CD4-positive, alpha-beta T cell (primary cell): Measurements from ENCODE around the gene CSTB. TPM values are rescaled to one million over a fixed set of nuclear protein-coding genes. Genes with fewer than 3 reads are reported as not detected.

Experiments used
- ATAC-seq: fragments of 200-7000 bp; cut with Tn5 transposase; one replicate; pipeline ENCODE4 v1.10.0; 2022; ENCODE audit warnings: mild to moderate bottlenecking; ENCODE audit not compliant: poor library complexity
- CTCF ChIA-PET: fragments of 350-600 bp; sonication (Branson Sonifier 250); formaldehyde crosslinking; loops from one replicate; lab custom pipeline; 2021; ENCODE audit warnings: antibody characterized with exemption, inconsistent platforms; lab: Charles Lee
- POLR2A ChIA-PET: fragments of 350-600 bp; sonication (Branson Sonifier 250); formaldehyde crosslinking; loops from one replicate; lab custom pipeline; 2021; ENCODE audit warnings: antibody characterized with exemption, inconsistent platforms; lab: Charles Lee
- DNase-seq, 14 experiments: peaks; one replicate each; pipeline ENCODE4 v3.0.0-alpha.2; 2013 to 2020; ENCODE audit warnings: mixed read lengths in 2 of 14
- H3K27ac ChIP-seq, 2 donors: one replicate each; pipeline versions ENCODE4 v1.5.1 to v1.7.0; 2013; ENCODE audit warnings: low read length in 2 of 2, low read depth in 1 of 2, mild to moderate bottlenecking in 1 of 2
- H3K27me3 ChIP-seq, 2 experiments: 1 replicate in 1 of 2; 2 replicates in 1 of 2; pipeline versions ENCODE4 v1.6.1 to v1.7.0; 2013; ENCODE audit warnings: low read length in 2 of 2, control low read depth in 1 of 2, mild to moderate bottlenecking in 1 of 2, moderate library complexity in 1 of 2; ENCODE audit not compliant: insufficient read depth in 2 of 2, control insufficient read depth in 1 of 2
- H3K36me3 ChIP-seq: one replicate; pipeline ENCODE4 v1.6.1; 2013; ENCODE audit warnings: low read length, control low read depth; ENCODE audit not compliant: insufficient read depth
- H3K4me1 ChIP-seq: one replicate; pipeline ENCODE4 v1.6.1; 2013; ENCODE audit warnings: low read length, control low read depth; ENCODE audit not compliant: insufficient read depth
- H3K4me3 ChIP-seq: one replicate; pipeline ENCODE4 v1.5.1; 2013; ENCODE audit warnings: mild to moderate bottlenecking, low read length, moderate library complexity
- H3K9me3 ChIP-seq, 2 experiments: 1 replicate in 1 of 2; 2 replicates in 1 of 2; pipeline versions ENCODE4 v1.6.1 to v1.7.0; 2013; ENCODE audit warnings: low read length in 2 of 2, mild to moderate bottlenecking in 2 of 2, control low read depth in 1 of 2, moderate library complexity in 1 of 2; ENCODE audit not compliant: control insufficient read depth in 1 of 2, insufficient read depth in 1 of 2
- H3K27ac Mint-ChIP-seq: one replicate; pipeline ENCODE4 v1.8.0; 2020; ENCODE audit warnings: mixed read lengths
- H3K27me3 Mint-ChIP-seq: one replicate; pipeline ENCODE4 v1.8.0; 2021; ENCODE audit warnings: mixed read lengths
- H3K36me3 Mint-ChIP-seq: one replicate; pipeline ENCODE4 v1.8.0; 2021; ENCODE audit warnings: low read depth, mixed read lengths
- H3K4me1 Mint-ChIP-seq: one replicate; pipeline ENCODE4 v1.8.0; 2021; ENCODE audit warnings: low read depth, mixed read lengths
- H3K4me3 Mint-ChIP-seq: one replicate; pipeline ENCODE4 v1.8.0; 2020; ENCODE audit warnings: mild to moderate bottlenecking, mixed read lengths
- H3K9me3 Mint-ChIP-seq: one replicate; pipeline ENCODE4 v1.8.0; 2020; ENCODE audit warnings: mixed read lengths
- CTCF ChIP-seq: fragments of 200-600 bp; IDR thresholded peaks from one replicate; pipeline ENCODE4 v1.8.0; 2022; ENCODE audit warnings: antibody characterized with exemption, mild to moderate bottlenecking
- intact Hi-C, 2 experiments: fragments of 100-400 bp; cut with DNase I in 1 of 2; cut with micrococcal nuclease in 1 of 2; formaldehyde crosslinking; loops; one replicate each; pipeline versions ENCODE4 v1.15.1 to v1.9.0; 2023 to 2025; cut with DNase I, micrococcal nuclease
- total RNA-seq, 174 experiments: library from RNA in 2 of 174; stranded (reverse) in 2 of 174; gene quantifications; one replicate each; pipeline ENCODE4 v1.2.3 and lab custom pipeline; 2021 to 2026

CSTB gene
- total RNA-seq, 2 experiments from 2014 or later = 13.4 to 14.5 TPM

- no peak overlapping the region for H3K4me3 ChIP-seq
- peaks cover 0 to 12% of the 10 kb centered on the region in 2 experiments for H3K9me3 ChIP-seq
- H3K27ac ChIP-seq = no peak overlapping the region
- no peaks in the 10 kb centered on the region for H3K27me3 ChIP-seq
- no peaks in the 10 kb centered on the region for H3K4me1 Mint-ChIP-seq
- no peak for TF ChIP-seq CTCF
- intact Hi-C loops = no loop called here
- peaks cover 4% of the 10 kb centered on the region for H3K36me3 ChIP-seq
- H3K4me3 Mint-ChIP-seq = no peak overlapping the region
- no peak for ATAC-seq
- POLR2A ChIA-PET = no interaction called here
- no peaks in the 10 kb centered on the region for H3K9me3 Mint-ChIP-seq
- no peak overlapping the region for H3K27ac Mint-ChIP-seq
- DNase-seq = no peak
- peaks cover 5% of the 10 kb centered on the region for H3K36me3 Mint-ChIP-seq
- CTCF ChIA-PET = no interaction called here
- no peaks in the 10 kb centered on the region for H3K27me3 Mint-ChIP-seq
- H3K4me1 ChIP-seq = no peaks in the 10 kb centered on the region
These were observed 12.1 kb downstream of the CSTB start for GRCh38 chr21:43763901-43764523.

- Mint-ChIP-seq H3K27me3 (no peaks in the 10 kb centered on the region), H3K4me1 (no peaks in the 10 kb centered on the region), H3K4me3 (no peak overlapping the region), H3K9me3 (no peaks in the 10 kb centered on the region), H3K36me3 (peaks cover 10% of the 10 kb centered on the region), H3K27ac (no peak overlapping the region)
- ChIA-PET POLR2A (no interaction called here), CTCF (no interaction called here)
- no peak overlapping the region for H3K27ac ChIP-seq
- DNase-seq (no peak), ATAC-seq (no peak)
- intact Hi-C loops = no loop called here
- H3K4me1 ChIP-seq = no peaks in the 10 kb centered on the region
- H3K9me3 ChIP-seq = peaks cover 0 to 12% of the 10 kb centered on the region in 2 experiments
- no peaks in the 10 kb centered on the region for H3K27me3 ChIP-seq
- peaks cover 6% of the 10 kb centered on the region for H3K36me3 ChIP-seq
- no peak overlapping the region for H3K4me3 ChIP-seq
- TF ChIP-seq CTCF = no peak
These were observed 13.6 kb downstream of the CSTB start for GRCh38 chr21:43762303-43763128.

GRCh38 chr21:43761886-43762285 is 14.2 kb downstream of the CSTB start:
- ATAC-seq (no peak), DNase-seq (no peak)
- H3K27ac ChIP-seq = no peak overlapping the region
- H3K4me1 Mint-ChIP-seq = no peaks in the 10 kb centered on the region
- H3K4me3 ChIP-seq = no peak overlapping the region
- POLR2A ChIA-PET = no interaction called here
- peaks cover 10% of the 10 kb centered on the region for H3K36me3 Mint-ChIP-seq
- CTCF ChIA-PET = no interaction called here
- no peak overlapping the region for H3K27ac Mint-ChIP-seq
- TF ChIP-seq CTCF = no peak
- H3K27me3 Mint-ChIP-seq = no peaks in the 10 kb centered on the region
- H3K9me3 Mint-ChIP-seq = no peaks in the 10 kb centered on the region
- H3K4me3 Mint-ChIP-seq = no peak overlapping the region
- H3K9me3 ChIP-seq = peaks cover 0 to 12% of the 10 kb centered on the region in 2 experiments
- peaks cover 11% of the 10 kb centered on the region for H3K36me3 ChIP-seq
- no peaks in the 10 kb centered on the region for H3K4me1 ChIP-seq
- intact Hi-C loops = no loop called here
- H3K27me3 ChIP-seq = no peaks in the 10 kb centered on the region
